Measurements from ENCODE around the gene RAPGEF3. TPM values are rescaled to one million over a fixed set of nuclear protein-coding genes. Genes with fewer than 3 reads are reported as not detected.
A peak's percentile ranks its signal among the peaks of the same experiment; 100 is the strongest.

RAPGEF3 gene
- total and polyA plus RNA-seq, 2 experiments from 2014 or later, result 2.1 to 2.6 TPM

DNA sequence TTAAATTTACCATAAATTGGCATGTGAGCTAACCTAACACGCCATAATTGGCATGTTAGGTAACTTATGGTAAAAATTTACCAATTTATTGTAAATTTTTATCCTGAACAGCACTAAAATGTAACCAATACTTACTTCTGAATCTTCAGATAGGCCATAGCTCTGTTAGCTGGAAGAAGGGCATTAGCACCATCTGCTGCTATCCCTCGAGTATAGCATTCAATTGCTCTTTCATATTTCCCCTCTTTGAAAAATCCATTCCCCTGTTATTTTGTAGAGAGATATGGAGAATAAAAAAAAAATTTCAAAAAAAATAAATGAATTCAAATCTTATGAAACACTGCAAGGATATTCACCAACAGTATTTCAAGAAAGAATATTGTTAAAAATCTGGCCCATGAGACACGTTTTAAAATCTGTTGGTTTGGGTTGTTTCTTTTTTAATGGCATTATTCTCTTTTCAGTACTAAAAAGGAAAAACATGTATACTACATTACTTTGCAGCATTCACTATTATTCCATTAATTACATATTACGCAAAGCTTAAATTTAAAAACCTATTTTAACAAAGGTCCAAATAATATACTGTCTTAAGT is 71.9 kb downstream of the RAPGEF3 start:
- Histone ChIP-seq H3K36me3 (replicated peaks; ENCODE audit: insufficient read depth, low read depth) (no peaks in the 10 kb centered on the region), H3K27ac (no peak overlapping the region), H2AFZ (no peak overlapping the region), H3K27me3 (no peaks in the 10 kb centered on the region), H3K4me3 (no peak overlapping the region), H3K9me2 (replicated peaks; ENCODE audit: insufficient read depth) (no peaks in the 10 kb centered on the region), H3K9me3 (ENCODE audit: low read depth) (no peaks in the 10 kb centered on the region), H3K4me1 (ENCODE audit: insufficient read depth) (no peaks in the 10 kb centered on the region), H3K79me2 (no peaks in the 10 kb centered on the region), H4K20me1 (ENCODE audit: insufficient read depth, poor library complexity, severe bottlenecking) (no peaks in the 10 kb centered on the region), H3K4me2 (no peak overlapping the region)
- peak; percentile 64 for DNase-seq (ENCODE audit: low spot score)
- 77% methylated on average over 4 of the region's 4 CpGs for WGBS (ENCODE audit: low lambda C conversion rate, missing lambda C conversion rate)
- TF ChIP-seq EZH2phosphoT487 (IDR thresholded peaks at IDR 0.05; ENCODE audit: low read depth, severe bottlenecking, unreplicated experiment) (no peak), CTCF (IDR thresholded peaks at IDR 0.05; ENCODE audit: poor library complexity) (peak; percentile 82), EZH2 (IDR thresholded peaks at IDR 0.05; ENCODE audit: borderline replicate concordance) (no peak)

Other genes starting within 250 kb of the RAPGEF3 start
- 21.7 and 28.1 TPM in 2 replicates for gene RPAP3, start 52.9 kb downstream of the RAPGEF3 start, total RNA-seq
- gene RPAP3, start 52.9 kb downstream of the RAPGEF3 start, polyA plus RNA-seq, result 23.4 and 31.6 TPM in 2 replicates
- 0.30 and 1.8 TPM in 2 replicates for gene ENDOU, start 33.4 kb downstream of the RAPGEF3 start, total RNA-seq
- gene ENDOU, start 33.4 kb downstream of the RAPGEF3 start, polyA plus RNA-seq, result 1.0 TPM in 1 of 2 replicates, not detected in the other
- gene SLC48A1, start 14.4 kb upstream of the RAPGEF3 start, total RNA-seq, result 11.2 and 13.0 TPM in 2 replicates
- gene SLC48A1, start 14.4 kb upstream of the RAPGEF3 start, polyA plus RNA-seq, result 20.2 and 22.6 TPM in 2 replicates
- 17.9 and 19.0 TPM in 2 replicates for gene HDAC7, start 61.0 kb upstream of the RAPGEF3 start, total RNA-seq
- 41.2 and 45.5 TPM in 2 replicates for gene HDAC7, start 61.0 kb upstream of the RAPGEF3 start, polyA plus RNA-seq
- 2.6 and 3.2 TPM in 2 replicates for gene VDR, start 146.1 kb upstream of the RAPGEF3 start, total RNA-seq
- 4.9 and 6.1 TPM in 2 replicates for gene VDR, start 146.1 kb upstream of the RAPGEF3 start, polyA plus RNA-seq
- 113 and 124 TPM in 2 replicates for gene TMEM106C, start 204.7 kb upstream of the RAPGEF3 start, total RNA-seq
- 98.1 and 101 TPM in 2 replicates for gene TMEM106C, start 204.7 kb upstream of the RAPGEF3 start, polyA plus RNA-seq
- gene COL2A1, start 245.6 kb upstream of the RAPGEF3 start, total RNA-seq, result 32.7 and 52.5 TPM in 2 replicates
- gene COL2A1, start 245.6 kb upstream of the RAPGEF3 start, polyA plus RNA-seq, result 43.8 and 57.9 TPM in 2 replicates